HL-60/S4 (cell line): ENCODE data around the gene EPHB6.

Experiments
- in situ Hi-C: fragments of 300-500 bp; cut with MboI; formaldehyde crosslinking; loops from 2 replicates; pipeline ENCODE4 v1.14.3; 2022; ENCODE audit warnings: low sequenced_read_pairs

EPHB6 gene

GRCh38 chr7:142833174-142834048, 21.5 kb upstream of the EPHB6 start:
- in situ Hi-C loops, result no loop called here

- in situ Hi-C loops, result no loop called here
Measured at GRCh38 chr7:142835487-142835886, 19.4 kb upstream of the EPHB6 start.

GRCh38 chr7:142836426-142836825, 18.4 kb upstream of the EPHB6 start:
- in situ Hi-C loops, result no loop called here

GRCh38 chr7:142838461-142839213, 16.2 kb upstream of the EPHB6 start:
- in situ Hi-C loops, result no loop called here

- in situ Hi-C loops, result no loop called here
Measured at GRCh38 chr7:142842251-142842766, 12.6 kb upstream of the EPHB6 start.

GRCh38 chr7:142847353-142847752, 7.5 kb upstream of the EPHB6 start:
- in situ Hi-C loops, result no loop called here

GRCh38 chr7:142851269-142851668, 3.6 kb upstream of the EPHB6 start:
- in situ Hi-C loops, result loop anchor here (25.0 kb wide), 1 partner anchor 111 kb away; the partner anchor contains the start of gene KEL

GRCh38 chr7:142851919-142852318, 3.0 kb upstream of the EPHB6 start:
- in situ Hi-C loops, result loop anchor here (25.0 kb wide), 1 partner anchor 110 kb away; the partner anchor contains the start of gene KEL

GRCh38 chr7:142853739-142854371, 1.0 kb upstream of the EPHB6 start:
- in situ Hi-C loops, result loop anchor here (25.0 kb wide), 1 partner anchor 108 kb away; the partner anchor contains the start of gene KEL

GRCh38 chr7:142855114-142855743, 353 bp downstream of the EPHB6 start:
- in situ Hi-C loops, result loop anchor here (25.0 kb wide), 1 partner anchor 107 kb away; the partner anchor contains the start of gene KEL

- in situ Hi-C loops, result loop anchor here (25.0 kb wide), 1 partner anchor 106 kb away; the partner anchor contains the start of gene KEL
Measured at GRCh38 chr7:142855756-142856564, 1.1 kb downstream of the EPHB6 start.

- in situ Hi-C loops, result loop anchor here (25.0 kb wide), 1 partner anchor 106 kb away; the partner anchor contains the start of gene KEL
Measured at GRCh38 chr7:142856565-142857245, 1.8 kb downstream of the EPHB6 start.

- in situ Hi-C loops, result loop anchor here (25.0 kb wide), 1 partner anchor 105 kb away; the partner anchor contains the start of gene KEL
Measured at GRCh38 chr7:142857625-142858024, 2.7 kb downstream of the EPHB6 start.

- in situ Hi-C loops, result loop anchor here (25.0 kb wide), 1 partner anchor 103 kb away; the partner anchor contains the start of gene KEL
Measured at GRCh38 chr7:142859411-142859810, 4.5 kb downstream of the EPHB6 start.

GRCh38 chr7:142859829-142860228, 5.0 kb downstream of the EPHB6 start:
- in situ Hi-C loops, result loop anchor here (25.0 kb wide), 1 partner anchor 102 kb away; the partner anchor contains the start of gene KEL

- in situ Hi-C loops, result loop anchor here (25.0 kb wide), 1 partner anchor 101 kb away; the partner anchor contains the start of gene KEL
Measured at GRCh38 chr7:142860968-142861367, 6.1 kb downstream of the EPHB6 start.

- in situ Hi-C loops, result loop anchor here (25.0 kb wide), 1 partner anchor 100 kb away; the partner anchor contains the start of gene KEL
Measured at GRCh38 chr7:142862351-142862750, 7.5 kb downstream of the EPHB6 start.

- in situ Hi-C loops, result loop anchor here (25.0 kb wide), 1 partner anchor 99 kb away; the partner anchor contains the start of gene KEL
Measured at GRCh38 chr7:142862786-142863400, 8.0 kb downstream of the EPHB6 start.
